Fibroblast of lung (primary cell): Measurements from ENCODE around the gene SERPINE2.

Experiments used
- CTCF ChIP-seq, 2 donors: IDR thresholded peaks in 1 of 2; conservative IDR thresholded peaks in 1 of 2; 1 replicate in 1 of 2; 2 replicates in 1 of 2; pipeline ENCODE4 v1.5.1; 2011 to 2012; ENCODE audit warnings: low read length in 2 of 2, control low read depth in 1 of 2, inconsistent platforms in 1 of 2, low read depth in 1 of 2, mild to moderate bottlenecking in 1 of 2
- EZH2 ChIP-seq: IDR thresholded peaks from 2 replicates; pipeline ENCODE4 v1.5.1; 2012; ENCODE audit warnings: low read length, control low read depth, mild to moderate bottlenecking; ENCODE audit errors: missing control alignments

- TF ChIP-seq CTCF (conservative IDR thresholded peaks at IDR 0.05 in 1 of 2, IDR thresholded peaks at IDR 0.05 in 1 of 2; ENCODE audit: low read depth in 1 of 2, low read length in 2 of 2) (no peak), EZH2 (no peak)
Measured at GRCh38 chr2:223978451-223978850, 60.6 kb downstream of the SERPINE2 start.
